DND-41 (cell line): ENCODE data around the gene COX6B2.

Source experiments
- ATAC-seq: fragments of 200-7000 bp; cut with Tn5 transposase; 3 replicates; pipeline ENCODE4 v1.9.1; 2021; ENCODE audit warnings: low read depth; ENCODE audit not compliant: insufficient read depth
- DNase-seq: peaks from one replicate; pipeline ENCODE4 v3.0.0-alpha.2; 2020
- H2AFZ ChIP-seq: 2 replicates; pipeline ENCODE4 v1.6.0; 2012; ENCODE audit warnings: low read depth, low read length
- H3K27ac ChIP-seq: 2 replicates; pipeline ENCODE4 v1.5.1; 2012; ENCODE audit warnings: low read length, inconsistent platforms
- H3K27me3 ChIP-seq: fragments of 200-600 bp; sonication (generic); 2 replicates; pipeline ENCODE4 v1.6.0; 2012; ENCODE audit warnings: low read length, mild to moderate bottlenecking, inconsistent platforms; ENCODE audit not compliant: insufficient read depth, poor library complexity
- H3K36me3 ChIP-seq: 2 replicates; pipeline ENCODE4 v1.5.1; 2012; ENCODE audit warnings: low read length, inconsistent platforms; ENCODE audit not compliant: insufficient read depth
- H3K4me1 ChIP-seq: 2 replicates; pipeline ENCODE4 v1.5.1; 2012; ENCODE audit warnings: mild to moderate bottlenecking, low read length; ENCODE audit not compliant: insufficient read depth
- H3K4me2 ChIP-seq: 2 replicates; pipeline ENCODE4 v1.6.0; 2012; ENCODE audit warnings: mild to moderate bottlenecking, moderate library complexity, low read length, inconsistent platforms; ENCODE audit not compliant: insufficient read depth
- H3K4me3 ChIP-seq, 2 experiments: fragments of 200-600 bp in 1 of 2; shearing (Covaris generic) in 1 of 2; 2 replicates each; pipeline ENCODE4 v1.5.1; 2012 to 2016; ENCODE audit warnings: inconsistent platforms in 2 of 2, low read length in 2 of 2, mild to moderate bottlenecking in 2 of 2, low read depth in 1 of 2, moderate library complexity in 1 of 2
- H3K79me2 ChIP-seq: 2 replicates; pipeline ENCODE4 v1.6.0; 2012; ENCODE audit warnings: low read length, inconsistent platforms; ENCODE audit not compliant: insufficient read depth
- H3K9ac ChIP-seq: 2 replicates; pipeline ENCODE4 v1.6.0; 2012; ENCODE audit warnings: low read depth, mild to moderate bottlenecking, inconsistent platforms, low read length, moderate library complexity
- H3K9me3 ChIP-seq: 2 replicates; pipeline ENCODE4 v1.5.1; 2012; ENCODE audit warnings: low read length, moderate library complexity, mild to moderate bottlenecking, inconsistent platforms; ENCODE audit not compliant: insufficient read depth, severe bottlenecking
- H4K20me1 ChIP-seq: 2 replicates; pipeline ENCODE4 v1.6.0; 2012; ENCODE audit warnings: low read length; ENCODE audit not compliant: insufficient read depth
- EZH2 ChIP-seq: IDR thresholded peaks from 3 replicates; pipeline ENCODE4 v1.6.1; 2012; ENCODE audit warnings: borderline replicate concordance, low read depth, mild to moderate bottlenecking, moderate library complexity, low read length, inconsistent platforms; ENCODE audit not compliant: severe bottlenecking
- TF ChIP-seq, protein P1 (sequence below): IDR thresholded peaks from 2 replicates; pipeline ENCODE4 v1.5.1; 2012; ENCODE audit warnings: borderline replicate concordance, low read length, moderate library complexity, mild to moderate bottlenecking; ENCODE audit not compliant: poor library complexity, severe bottlenecking; ENCODE audit errors: extremely low read depth

The COX6B2 gene

DNA sequence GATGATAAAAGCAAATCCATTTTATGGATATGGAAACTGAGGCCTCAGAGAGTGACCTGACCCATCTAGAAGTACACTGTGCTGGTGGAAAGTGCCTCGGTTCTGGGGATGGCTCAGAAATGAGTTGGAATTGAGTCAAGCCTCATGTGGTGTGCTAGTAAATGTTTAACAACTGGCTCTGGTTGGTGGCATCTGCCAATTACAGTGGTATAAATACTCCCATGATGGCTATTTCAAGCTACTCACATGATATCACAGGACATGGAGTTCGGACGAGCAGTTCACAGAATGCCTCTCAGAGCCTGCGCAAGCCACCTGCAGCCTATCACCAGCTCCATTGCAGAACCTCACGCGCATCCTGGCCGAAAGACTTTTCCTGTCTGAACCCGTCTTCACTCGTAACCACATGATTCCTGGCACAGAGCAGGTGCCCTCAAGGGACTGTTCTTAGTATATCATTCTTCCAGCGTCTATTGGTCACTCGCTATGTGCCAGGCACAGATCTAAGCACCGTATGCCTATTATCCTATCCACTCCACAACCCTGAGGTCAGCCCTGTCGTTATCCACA, 38.5 kb downstream of the COX6B2 start:
- DNase-seq (no peak), ATAC-seq (no peak)
- Histone ChIP-seq H3K36me3 (no peaks in the 10 kb centered on the region), H4K20me1 (no peaks in the 10 kb centered on the region), H3K4me2 (no peak overlapping the region), H3K4me3 (no peak overlapping the region), H3K27me3 (no peaks in the 10 kb centered on the region), H3K79me2 (no peaks in the 10 kb centered on the region), H3K4me1 (no peaks in the 10 kb centered on the region), H2AFZ (no peak overlapping the region), H3K9ac (no peak overlapping the region), H3K27ac (no peak overlapping the region), H3K9me3 (no peaks in the 10 kb centered on the region)
- TF ChIP-seq, protein P1, sequence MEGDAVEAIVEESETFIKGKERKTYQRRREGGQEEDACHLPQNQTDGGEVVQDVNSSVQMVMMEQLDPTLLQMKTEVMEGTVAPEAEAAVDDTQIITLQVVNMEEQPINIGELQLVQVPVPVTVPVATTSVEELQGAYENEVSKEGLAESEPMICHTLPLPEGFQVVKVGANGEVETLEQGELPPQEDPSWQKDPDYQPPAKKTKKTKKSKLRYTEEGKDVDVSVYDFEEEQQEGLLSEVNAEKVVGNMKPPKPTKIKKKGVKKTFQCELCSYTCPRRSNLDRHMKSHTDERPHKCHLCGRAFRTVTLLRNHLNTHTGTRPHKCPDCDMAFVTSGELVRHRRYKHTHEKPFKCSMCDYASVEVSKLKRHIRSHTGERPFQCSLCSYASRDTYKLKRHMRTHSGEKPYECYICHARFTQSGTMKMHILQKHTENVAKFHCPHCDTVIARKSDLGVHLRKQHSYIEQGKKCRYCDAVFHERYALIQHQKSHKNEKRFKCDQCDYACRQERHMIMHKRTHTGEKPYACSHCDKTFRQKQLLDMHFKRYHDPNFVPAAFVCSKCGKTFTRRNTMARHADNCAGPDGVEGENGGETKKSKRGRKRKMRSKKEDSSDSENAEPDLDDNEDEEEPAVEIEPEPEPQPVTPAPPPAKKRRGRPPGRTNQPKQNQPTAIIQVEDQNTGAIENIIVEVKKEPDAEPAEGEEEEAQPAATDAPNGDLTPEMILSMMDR = no peak
- no peak for TF ChIP-seq EZH2

DNA sequence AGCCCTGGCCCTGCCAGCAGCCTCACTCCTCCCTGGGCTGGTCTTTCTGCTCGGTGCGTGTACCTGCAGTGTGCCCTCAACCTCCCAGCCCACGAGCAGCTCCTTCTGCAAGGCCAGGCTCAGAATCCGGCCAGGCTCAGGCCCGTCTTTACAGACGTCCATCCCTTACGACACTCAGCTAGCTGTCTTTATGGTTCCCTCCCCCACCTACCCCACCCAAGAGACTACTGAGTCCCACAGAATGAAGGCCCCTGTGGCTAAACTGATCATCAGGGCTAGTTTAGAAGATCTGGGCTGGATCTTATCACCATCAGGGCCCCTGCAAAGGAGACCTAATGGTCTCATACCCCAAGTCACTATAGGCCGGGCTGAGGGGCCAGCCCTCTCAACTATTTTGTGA, 40.1 kb downstream of the COX6B2 start:
- no peak for TF ChIP-seq EZH2
- TF ChIP-seq, protein P1 = no peak
- no peaks in the 10 kb centered on the region for H3K4me1 ChIP-seq
- H3K36me3 ChIP-seq = peaks cover 2% of the 10 kb centered on the region; the same call in 1 of the 2 replicates
- no peak for DNase-seq
- H3K27ac ChIP-seq = no peak overlapping the region
- no peaks in the 10 kb centered on the region for H3K9me3 ChIP-seq
- H4K20me1 ChIP-seq = no peaks in the 10 kb centered on the region
- H3K4me2 ChIP-seq = no peak overlapping the region
- no peaks in the 10 kb centered on the region for H3K79me2 ChIP-seq
- ATAC-seq = no peak
- H3K9ac ChIP-seq = no peak overlapping the region
- no peak overlapping the region for H2AFZ ChIP-seq
- no peak overlapping the region for H3K4me3 ChIP-seq
- H3K27me3 ChIP-seq = no peaks in the 10 kb centered on the region

DNA sequence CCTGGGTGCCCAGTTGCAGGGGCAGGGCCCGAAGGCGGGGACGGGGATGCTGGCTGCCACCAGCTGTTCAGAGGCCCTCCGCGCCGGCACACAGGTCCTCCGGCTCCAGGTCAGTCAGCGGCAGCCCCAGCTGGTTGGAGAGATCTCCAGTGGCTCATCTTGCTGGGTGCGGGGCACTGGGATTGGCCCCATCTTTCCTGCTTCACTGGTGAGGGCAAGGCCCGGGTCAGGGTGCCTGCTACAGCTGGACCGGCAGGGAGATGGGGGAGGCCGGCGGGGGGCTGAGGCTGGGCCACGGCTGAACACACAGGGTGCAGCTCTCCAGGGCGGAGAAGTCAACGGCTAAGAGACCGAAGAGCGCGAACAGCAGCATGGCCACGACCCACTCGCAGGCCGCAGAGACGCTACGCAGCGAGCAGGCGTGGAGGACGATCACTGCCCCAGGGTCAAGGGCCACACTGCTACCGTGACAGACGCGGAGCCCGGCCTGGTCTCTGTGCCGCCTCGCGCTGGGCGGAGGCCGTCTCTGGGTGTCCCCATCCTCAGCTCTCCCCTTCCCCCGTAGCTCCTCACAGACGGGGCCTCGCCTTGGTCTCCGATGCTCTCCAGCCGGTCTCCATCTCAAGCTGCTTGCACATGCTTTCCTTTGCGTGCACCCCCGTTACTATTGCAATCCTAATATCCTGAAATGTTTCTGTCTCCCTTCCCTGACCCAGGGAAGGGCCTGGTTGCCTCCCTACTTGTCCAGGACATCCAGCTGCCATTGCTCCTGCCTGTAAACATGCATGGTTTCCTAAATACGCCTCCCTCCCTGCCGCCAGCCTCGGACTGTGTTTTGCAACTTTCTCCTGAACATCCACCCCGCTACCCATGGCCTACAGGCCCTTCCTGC, 41.7 kb downstream of the COX6B2 start:
- H4K20me1 ChIP-seq = no peaks in the 10 kb centered on the region
- H3K36me3 ChIP-seq = peaks cover 9% of the 10 kb centered on the region; the same call in 1 of the 2 replicates
- H3K9me3 ChIP-seq = no peaks in the 10 kb centered on the region
- no peak overlapping the region for H2AFZ ChIP-seq
- TF ChIP-seq, protein P1 = no peak
- no peak for TF ChIP-seq EZH2
- no peaks in the 10 kb centered on the region for H3K79me2 ChIP-seq
- H3K4me3 ChIP-seq = no peak overlapping the region
- ATAC-seq = no peak
- no peaks in the 10 kb centered on the region for H3K4me1 ChIP-seq
- H3K4me2 ChIP-seq = no peak overlapping the region
- no peak overlapping the region for H3K27ac ChIP-seq
- no peak for DNase-seq
- H3K9ac ChIP-seq = no peak overlapping the region
- no peaks in the 10 kb centered on the region for H3K27me3 ChIP-seq
